NOMO-1 (cell line): ENCODE measurements around the gene SMOC1.

Experiments
- DNase-seq, 2 experiments: peaks; one replicate each; lab custom pipeline; 2025; ENCODE audit not compliant: unreplicated experiment in 2 of 2; lab: John Stamatoyannopoulos, UW

SMOC1 gene

GRCh38 chr14:70077005-70077404 lies 197.8 kb downstream of the SMOC1 start:
- no peak for DNase-seq

DNA sequence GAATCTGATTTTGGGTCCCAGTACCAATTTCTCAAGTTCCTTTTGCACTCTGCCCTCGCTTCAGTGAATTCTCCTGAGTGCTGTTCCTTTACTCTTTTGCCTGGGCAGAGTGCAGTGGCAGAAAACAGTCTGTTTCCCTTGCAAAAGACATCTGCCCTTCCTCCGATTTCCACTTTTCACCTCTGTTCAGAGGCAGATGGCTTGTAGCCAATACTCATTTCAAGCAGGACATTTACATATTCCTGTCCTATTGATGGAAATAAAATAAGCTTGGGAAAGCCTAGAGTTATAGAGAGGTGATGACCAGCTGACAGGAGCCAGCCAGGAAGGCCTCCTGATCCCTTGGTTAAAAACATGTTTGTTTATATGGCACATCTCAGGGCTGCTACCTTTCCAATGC lies 198.5 kb downstream of the SMOC1 start:
- DNase-seq: no peak

DNA sequence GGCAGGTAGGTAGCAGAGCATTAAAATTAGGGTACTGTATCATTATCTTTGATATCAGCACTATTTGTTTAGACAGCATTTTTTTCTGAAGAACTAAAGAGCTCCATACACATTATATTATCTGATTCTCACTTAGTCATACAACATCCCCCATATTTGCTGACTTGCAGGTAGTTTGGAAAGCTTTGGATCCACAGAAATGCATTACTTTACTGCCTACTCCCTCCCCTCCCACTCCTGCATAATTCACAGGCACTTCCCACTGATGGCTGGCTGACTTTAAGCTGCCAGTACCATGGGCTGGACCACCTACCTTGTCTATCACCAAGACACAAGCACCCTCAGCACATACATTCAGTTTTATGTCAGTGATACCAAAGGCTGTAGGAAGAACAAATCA lies 199.1 kb downstream of the SMOC1 start:
- no peak for DNase-seq

- no peak for DNase-seq
Observed at GRCh38 chr14:70080076-70080475, 200.9 kb downstream of the SMOC1 start.
